Measurements from ENCODE around the gene CINP. TPM values are rescaled to one million over a fixed set of nuclear protein-coding genes. Genes with fewer than 3 reads are reported as not detected.

Gene CINP
- total RNA-seq, 2 experiments from 2014 or later = 63.4 to 69.4 TPM

GRCh38 chr14:102325791-102326345, 36.8 kb downstream of the CINP start:
- CTCF ChIA-PET = no interaction called here

GRCh38 chr14:102323102-102323501, 39.6 kb downstream of the CINP start:
- POLR2A ChIA-PET = no interaction called here
- CTCF ChIA-PET = interaction anchor here (0.6 kb wide), 1 partner anchor 523 kb away, joined by 4 read pairs; no protein-coding TSS in a partner anchor

More at GRCh38 chr14:102325791-102326345, 36.8 kb downstream of the CINP start:
- POLR2A ChIA-PET = no interaction called here

GRCh38 chr14:102321456-102322422, 41.0 kb downstream of the CINP start:
- CTCF ChIA-PET = interaction anchor here (0.9 to 1.3 kb wide), 2 partner anchors 177 to 200 kb away, joined by 3 read pairs; no protein-coding TSS in a partner anchor
- POLR2A ChIA-PET = interaction anchor here (0.8 kb wide), 1 partner anchor 17 kb away, joined by 4 read pairs; the partner anchor contains the start of gene MOK

GRCh38 chr14:102320671-102321455, 41.8 kb downstream of the CINP start:
- ChIA-PET POLR2A (interaction anchor here (0.8 to 1.0 kb wide), 2 partner anchors 16 to 41 kb away, joined by 4 to 7 read pairs; partner anchors contain the start of genes CINP, MOK and TECPR2), CTCF (interaction anchor here (0.7 to 1.3 kb wide), 4 partner anchors 41 to 233 kb away, joined by 3 read pairs; no protein-coding TSS in a partner anchor)

- CTCF ChIA-PET = interaction anchor here (0.7 to 1.3 kb wide), 5 partner anchors 41 to 232 kb away, joined by 3 read pairs; no protein-coding TSS in a partner anchor
- POLR2A ChIA-PET = interaction anchor here (1.0 kb wide), 1 partner anchor 42 kb away, joined by 7 read pairs; the partner anchor contains the start of genes CINP and TECPR2
Observed at GRCh38 chr14:102320033-102320660, 42.5 kb downstream of the CINP start.

GRCh38 chr14:102319351-102320032, 43.2 kb downstream of the CINP start, which contains the start of gene ZNF839:
ZNF839 (plus strand) TSS chr14:102319746; CDS start chr14:102319766, 20 bp downstream.
- ChIA-PET POLR2A (interaction anchor here (1.0 kb wide), 1 partner anchor 43 kb away, joined by 7 read pairs; the partner anchor contains the start of genes CINP and TECPR2), CTCF (interaction anchor here (0.7 to 1.2 kb wide), 3 partner anchors 205 to 355 kb away, joined by 3 read pairs; partner anchors contain the start of gene DYNC1H1)

- ChIA-PET CTCF (interaction anchor here (0.8 to 1.6 kb wide), 3 partner anchors 18 to 354 kb away, joined by 3 to 8 read pairs (median 3); partner anchors contain the start of gene DYNC1H1), POLR2A (no interaction called here)
Observed at GRCh38 chr14:102318781-102319276, 43.9 kb downstream of the CINP start.

GRCh38 chr14:102317564-102318248, 45.0 kb downstream of the CINP start:
- ChIA-PET POLR2A (interaction anchor here (1.0 kb wide), 1 partner anchor 44 kb away, joined by 3 read pairs; no protein-coding TSS in a partner anchor), CTCF (interaction anchor here (1.1 to 2.1 kb wide), 6 partner anchors 9 to 255 kb away, joined by 3 to 8 read pairs (median 6); partner anchors contain the start of gene MOK)

- ChIA-PET POLR2A (interaction anchor here (0.6 to 1.0 kb wide), 4 partner anchors 45 to 338 kb away, joined by 3 to 4 read pairs (median 3); no protein-coding TSS in a partner anchor), CTCF (interaction anchor here (0.6 to 2.1 kb wide), 11 partner anchors 8 to 1050 kb away, joined by 3 to 8 read pairs (median 5); partner anchors contain the start of genes CINP, MOK and TECPR2)
Observed at GRCh38 chr14:102316743-102317563, 45.7 kb downstream of the CINP start.

- CTCF ChIA-PET = interaction anchor here (0.6 to 2.1 kb wide), 11 partner anchors 8 to 1051 kb away, joined by 3 to 6 read pairs (median 4); partner anchors contain the start of genes CINP, MOK and TECPR2
- POLR2A ChIA-PET = interaction anchor here (0.6 to 1.0 kb wide), 5 partner anchors 11 to 337 kb away, joined by 3 to 4 read pairs (median 3); no protein-coding TSS in a partner anchor
Observed at GRCh38 chr14:102316338-102316742, 46.4 kb downstream of the CINP start.

GRCh38 chr14:102315121-102315520, 47.6 kb downstream of the CINP start:
- ChIA-PET POLR2A (interaction anchor here (0.6 to 1.4 kb wide), 2 partner anchors 9 to 10 kb away, joined by 3 to 4 read pairs; partner anchors contain the start of gene MOK), CTCF (interaction anchor here (1.0 to 2.0 kb wide), 12 partner anchors 10 to 251 kb away, joined by 3 to 18 read pairs (median 4); partner anchors contain the start of genes CINP, MOK, TECPR2 and WDR20)

GRCh38 chr14:102314242-102315011, 48.3 kb downstream of the CINP start:
- POLR2A ChIA-PET = interaction anchor here (0.6 to 1.4 kb wide), 3 partner anchors 8 to 479 kb away, joined by 3 to 4 read pairs (median 3); partner anchors contain the start of gene MOK
- CTCF ChIA-PET = interaction anchor here (0.5 to 2.0 kb wide), 28 partner anchors 9 to 366 kb away, joined by 3 to 18 read pairs (median 4); partner anchors contain the start of genes CINP, MOK, TECPR2 and WDR20

GRCh38 chr14:102304611-102305506, 57.8 kb downstream of the CINP start, which contains the start of gene MOK:
MOK (minus strand) TSS chr14:102305164; CDS start chr14:102304968, 196 bp downstream.
- POLR2A ChIA-PET = interaction anchor here (0.6 to 1.9 kb wide), 5 partner anchors 10 to 357 kb away, joined by 4 to 6 read pairs (median 4); no protein-coding TSS in a partner anchor
- CTCF ChIA-PET = interaction anchor here (1.2 to 2.7 kb wide), 2 partner anchors 10 to 12 kb away, joined by 5 to 18 read pairs; no protein-coding TSS in a partner anchor

Data from activated CD8-positive, alpha-beta memory T cell treated with anti-CD3 and anti-CD28 coated beads for 36 hours (primary cell).